DMS114 treated with DMSO at 0.1 percent for 48 hours (cell line): Measurements from ENCODE around the gene ZBTB2.
A peak's percentile ranks its signal among the peaks of the same experiment; 100 is the strongest.
"Not testable (repeated sequence)": the region's sequence is repeated elsewhere in the genome, so short reads cannot be mapped to it uniquely, and the experiment has no call there.

ENCODE experiments used
- DNase-seq: peaks from one replicate; lab custom pipeline; 2025; ENCODE audit not compliant: unreplicated experiment; lab: John Stamatoyannopoulos, UW

Gene ZBTB2

DNA sequence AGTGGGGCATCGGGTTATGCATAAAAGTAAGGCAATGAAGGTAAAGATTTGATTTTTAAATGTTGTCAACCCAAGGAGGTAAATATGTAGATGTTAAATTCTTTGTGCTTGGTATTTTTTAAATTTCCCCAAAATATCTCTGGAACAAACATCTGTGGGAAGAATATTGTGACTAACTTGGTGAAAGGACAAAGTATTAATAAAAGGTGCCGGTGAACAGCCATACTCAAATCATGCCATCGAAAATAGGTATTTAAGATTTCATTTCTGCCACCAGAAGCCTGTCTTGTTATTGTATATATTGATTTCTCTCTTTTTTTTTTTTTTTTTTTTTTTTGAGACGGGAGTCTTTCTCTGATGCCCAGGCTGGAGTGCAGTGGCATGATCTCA is 12.6 kb upstream of the ZBTB2 start:
- DNase-seq, result no peak

DNA sequence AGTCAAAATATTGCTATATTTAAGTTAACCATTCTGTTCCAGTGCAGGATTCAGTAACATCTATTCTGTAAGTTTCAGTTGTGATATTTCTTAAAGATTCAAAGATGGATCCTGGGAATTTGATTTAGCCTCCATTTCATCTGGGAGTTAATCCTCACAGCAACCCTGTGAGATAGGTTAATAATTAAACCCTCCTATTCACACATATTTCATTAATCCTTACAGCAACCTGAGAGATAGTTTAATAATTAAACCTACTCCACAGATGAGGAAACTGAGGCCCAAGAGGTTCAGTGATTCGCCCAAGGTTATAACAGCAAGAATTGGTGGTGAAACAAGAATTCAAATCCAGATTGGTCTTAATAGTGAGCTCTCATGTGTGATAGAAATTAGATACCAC is 10.9 kb upstream of the ZBTB2 start:
- no peak for DNase-seq

DNA sequence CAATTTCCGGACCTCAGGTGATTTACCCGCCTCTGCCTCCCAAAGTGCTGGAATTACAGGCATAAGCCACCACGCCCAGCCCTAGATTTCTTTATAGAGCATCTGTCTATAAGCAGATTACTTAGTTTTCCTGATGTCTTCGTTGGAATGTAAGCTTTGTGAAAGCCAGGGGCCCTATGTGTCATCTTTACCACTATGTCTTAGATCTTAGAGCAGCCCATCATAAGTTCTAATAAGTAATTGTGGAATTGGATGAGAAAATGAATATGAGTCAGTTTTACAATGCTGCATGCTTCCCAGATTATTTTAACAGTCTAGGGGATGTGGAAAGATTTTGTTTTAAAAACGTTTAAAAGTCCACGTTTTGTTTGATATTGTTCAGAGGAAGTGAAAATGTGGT is 9.1 kb upstream of the ZBTB2 start:
- no peak for DNase-seq

DNA sequence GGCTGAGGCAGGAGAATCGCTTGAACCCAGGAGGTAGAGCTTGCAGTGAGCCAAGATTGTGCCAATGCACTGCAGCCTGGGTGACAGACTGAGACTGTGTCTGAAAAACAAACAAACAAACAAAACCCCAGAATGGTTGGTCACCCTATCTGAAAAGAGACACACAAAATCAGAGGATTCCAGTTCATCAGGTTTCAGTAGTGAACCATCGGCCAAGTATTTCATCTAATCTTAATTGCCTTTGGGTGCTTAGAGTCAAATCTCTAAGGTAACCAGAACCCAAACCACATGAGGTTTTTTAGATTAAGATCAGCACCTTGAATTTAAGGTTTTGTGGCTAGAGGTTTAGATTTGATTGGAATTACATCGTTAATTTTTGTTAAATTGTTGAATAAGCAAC is 8.3 kb upstream of the ZBTB2 start:
- no peak for DNase-seq

DNA sequence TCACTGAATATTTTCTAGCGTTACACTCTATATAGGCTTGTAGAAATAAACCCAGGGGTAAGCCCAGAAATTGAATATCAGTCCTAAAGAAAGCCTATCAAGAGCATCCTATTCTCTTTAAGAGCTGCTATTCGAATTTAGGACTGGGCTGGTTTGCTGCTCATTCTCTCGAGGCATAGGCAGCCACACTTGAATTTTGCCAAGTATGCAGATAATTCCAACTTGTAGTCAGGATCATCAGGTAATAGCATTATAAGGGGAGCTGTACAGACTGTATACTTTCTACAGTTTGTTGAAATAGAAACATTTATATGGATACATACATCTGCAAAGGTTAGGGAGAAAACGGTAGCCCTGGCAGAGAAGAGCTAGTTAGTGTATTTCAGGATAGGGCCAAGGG is 2.1 kb upstream of the ZBTB2 start:
- no peak for DNase-seq

DNA sequence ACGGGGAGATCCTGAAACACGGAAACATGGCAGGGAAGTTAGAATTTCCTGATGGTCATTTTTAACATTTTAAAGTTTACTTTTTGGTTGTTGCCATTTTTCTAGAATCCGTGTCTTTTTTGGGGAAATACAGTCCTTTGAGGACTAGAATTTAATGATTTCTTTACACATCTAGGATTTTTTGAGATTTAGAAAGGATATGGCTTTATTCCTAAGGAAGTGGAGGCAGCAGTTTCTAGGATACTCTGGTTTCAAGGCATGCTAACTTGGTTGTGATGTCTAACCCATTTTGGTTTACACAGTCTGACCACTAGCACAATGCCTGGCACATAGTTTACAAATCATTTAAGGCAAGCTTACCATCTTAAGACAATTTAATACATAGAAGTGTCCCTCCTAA is 1.1 kb upstream of the ZBTB2 start:
- DNase-seq, result no peak

DNA sequence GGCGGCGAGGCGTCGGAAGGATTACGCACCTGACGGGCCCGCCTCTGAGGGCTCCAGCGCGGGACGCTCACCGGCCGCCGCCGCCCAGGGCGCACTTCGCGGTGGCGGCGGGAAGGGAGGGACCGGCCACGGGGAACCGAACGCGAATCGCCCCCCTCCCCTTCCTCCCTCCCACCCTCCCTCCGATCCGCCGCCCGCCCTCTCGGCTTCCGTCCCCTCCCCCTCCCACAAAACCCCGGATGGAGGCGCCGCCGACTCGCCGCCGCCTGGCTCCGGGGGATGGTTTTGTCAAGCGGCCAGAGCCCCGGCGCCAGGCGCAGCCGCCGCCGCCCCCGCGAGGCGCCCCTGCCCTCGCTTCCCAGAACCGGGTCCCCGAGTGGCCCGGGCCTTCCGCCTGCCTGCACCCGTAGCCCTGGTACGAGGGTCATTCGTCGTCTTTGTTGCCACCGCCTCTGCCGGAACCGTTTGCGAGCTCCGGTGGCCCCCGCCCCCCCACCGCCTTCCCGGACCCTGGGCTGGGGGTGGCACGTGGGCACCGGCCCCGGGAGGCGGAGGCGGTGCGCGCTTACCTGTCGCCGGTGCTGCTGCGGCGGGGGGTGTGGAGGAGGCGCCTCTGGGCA is 398 bp downstream of the ZBTB2 start:
- peak; percentile 9 for DNase-seq

DNA sequence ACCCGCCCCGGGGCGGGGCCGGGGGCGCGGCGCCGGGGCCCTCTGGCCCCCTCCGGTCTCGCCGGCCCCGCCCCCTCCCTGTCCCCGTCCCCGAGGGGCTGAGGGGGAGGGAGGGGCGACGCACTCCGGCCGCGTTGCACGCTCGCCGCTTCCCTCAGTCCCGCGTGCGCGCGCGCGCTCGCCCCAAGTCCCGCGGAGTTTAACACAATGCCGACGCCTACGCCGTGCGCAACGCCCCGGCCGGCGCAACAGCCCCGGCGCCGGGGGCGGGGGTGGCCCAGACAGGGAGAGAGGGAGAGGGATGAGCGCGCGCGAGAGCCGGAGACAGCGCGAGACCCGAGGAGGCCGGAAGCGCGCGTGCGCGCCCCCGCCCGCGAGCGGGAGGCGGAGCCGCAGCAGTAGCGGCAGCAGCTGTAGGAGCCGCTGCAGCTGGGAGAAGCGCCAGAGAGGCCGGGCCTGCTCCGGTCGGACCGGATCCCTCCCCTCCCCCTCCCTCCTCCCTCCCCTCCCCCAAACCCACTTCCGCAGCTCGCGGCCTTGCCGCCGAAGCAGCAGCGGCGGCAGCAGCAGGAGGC is 996 bp downstream of the ZBTB2 start:
- DNase-seq, result peak; percentile 82

DNA sequence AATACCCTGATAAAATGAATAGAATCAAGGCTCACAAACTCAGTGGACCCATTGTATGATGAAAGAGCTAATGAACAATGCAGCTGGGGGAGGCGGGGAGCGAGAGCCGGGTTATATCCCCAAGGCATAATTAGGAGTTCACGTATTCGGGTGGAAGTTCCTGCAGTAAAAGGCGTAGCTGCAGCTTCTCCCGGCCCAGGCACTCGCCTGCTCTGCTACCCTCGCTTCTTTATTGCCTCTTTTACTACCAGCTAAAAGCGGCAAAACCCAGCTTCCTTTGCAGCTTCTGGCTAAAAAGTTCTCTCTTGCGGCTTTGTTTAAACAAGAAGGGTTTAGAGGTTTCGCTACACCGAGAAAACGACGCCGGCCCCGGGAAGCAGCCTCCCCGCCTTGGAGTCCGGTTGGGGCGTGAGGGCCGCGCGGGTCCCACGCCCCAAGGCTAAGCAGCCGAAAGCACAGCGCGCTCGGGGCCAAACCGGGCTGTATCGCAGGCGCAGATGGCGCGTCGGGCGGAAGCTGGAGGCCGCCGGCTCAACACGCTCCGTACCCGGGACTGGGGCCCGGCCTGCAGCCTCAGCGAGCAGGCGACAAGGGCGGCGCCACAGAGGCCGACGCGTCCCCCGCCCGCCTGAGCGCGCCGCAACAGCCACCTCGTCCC is 1.6 kb downstream of the ZBTB2 start:
- no peak for DNase-seq

DNA sequence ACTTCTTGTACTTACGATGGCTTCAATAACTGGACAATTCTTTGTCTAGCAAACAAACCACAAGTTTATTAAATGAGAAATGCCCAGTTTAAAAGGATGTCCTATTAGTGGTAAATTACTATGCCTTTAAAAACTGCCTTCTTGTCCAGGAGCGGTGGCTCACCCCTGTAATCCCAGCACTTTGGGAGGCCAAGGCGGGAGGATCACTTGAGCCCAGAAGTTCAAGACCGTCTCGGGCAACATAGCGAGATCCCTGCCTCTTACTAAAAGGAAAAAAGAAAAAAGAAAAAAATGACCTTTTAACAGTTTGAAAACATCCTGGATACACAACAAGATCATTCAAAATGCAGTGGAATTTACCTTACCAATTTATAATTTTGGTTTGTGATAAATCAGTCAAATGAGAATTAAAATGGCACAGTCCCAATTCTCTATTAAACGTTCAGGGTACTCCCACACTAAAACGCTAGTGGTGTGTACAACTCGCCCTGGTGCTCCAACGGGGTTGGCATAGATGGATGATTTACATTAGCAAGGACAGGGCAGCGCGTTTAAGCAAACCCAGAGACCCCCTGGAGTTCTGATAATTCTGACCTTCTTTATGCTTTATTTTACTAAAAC is 2.3 kb downstream of the ZBTB2 start:
- no peak for DNase-seq

DNA sequence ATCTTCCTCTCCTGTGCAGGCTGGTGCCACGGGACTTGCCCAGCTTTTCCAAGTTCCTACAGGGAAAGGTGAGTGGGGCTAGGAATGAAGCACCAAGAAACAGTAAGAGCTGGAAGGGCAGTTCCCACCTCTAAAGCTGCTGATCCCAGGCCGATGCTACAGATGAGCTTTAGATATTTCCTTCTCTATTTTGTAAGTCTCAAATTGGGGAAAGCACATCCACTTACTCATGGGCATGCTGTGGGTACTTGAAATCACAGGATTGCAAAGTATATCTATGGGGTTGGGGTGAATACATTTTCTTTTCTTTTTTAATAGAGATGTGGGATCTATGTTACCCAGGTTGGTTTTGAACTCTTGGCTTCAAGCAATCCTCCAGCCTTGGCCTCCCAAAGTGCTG is 3.1 kb downstream of the ZBTB2 start:
- DNase-seq, result no peak

DNA sequence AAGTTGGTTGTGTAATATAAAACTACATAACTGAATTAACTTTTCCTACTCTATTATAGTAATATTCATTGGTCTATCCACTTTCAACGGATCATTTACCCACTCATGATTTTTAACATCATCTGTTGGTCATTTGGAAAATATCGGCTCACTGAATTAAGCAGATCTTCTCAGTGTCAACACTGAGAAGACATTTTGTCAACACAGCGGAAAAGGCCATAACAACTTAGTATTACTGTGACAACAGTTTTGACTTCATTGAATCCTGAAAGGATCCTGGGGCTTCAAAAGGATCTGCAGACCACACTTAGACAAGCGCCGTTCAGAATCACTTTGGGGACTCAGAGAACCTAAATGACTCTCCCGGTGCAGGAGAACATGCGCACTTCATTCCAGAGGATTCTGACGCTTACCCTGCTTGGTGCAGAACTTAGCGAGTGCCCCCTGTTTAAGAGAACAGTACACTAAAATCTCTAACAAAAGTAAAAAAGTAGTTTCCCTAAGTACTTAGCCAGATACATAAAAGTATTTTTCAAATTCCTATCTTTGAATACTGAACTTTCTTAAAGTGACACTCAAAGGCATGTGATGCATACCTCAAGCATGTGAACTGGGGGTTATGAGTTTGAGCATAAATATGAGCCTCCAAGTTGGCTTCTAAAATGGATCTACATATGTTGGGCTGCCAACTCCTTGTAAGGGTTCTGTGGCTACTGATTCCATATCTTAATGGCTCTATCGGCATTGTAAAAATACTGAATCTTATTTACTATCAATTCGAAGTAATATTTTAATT is 4.0 kb downstream of the ZBTB2 start:
- DNase-seq, result no peak

DNA sequence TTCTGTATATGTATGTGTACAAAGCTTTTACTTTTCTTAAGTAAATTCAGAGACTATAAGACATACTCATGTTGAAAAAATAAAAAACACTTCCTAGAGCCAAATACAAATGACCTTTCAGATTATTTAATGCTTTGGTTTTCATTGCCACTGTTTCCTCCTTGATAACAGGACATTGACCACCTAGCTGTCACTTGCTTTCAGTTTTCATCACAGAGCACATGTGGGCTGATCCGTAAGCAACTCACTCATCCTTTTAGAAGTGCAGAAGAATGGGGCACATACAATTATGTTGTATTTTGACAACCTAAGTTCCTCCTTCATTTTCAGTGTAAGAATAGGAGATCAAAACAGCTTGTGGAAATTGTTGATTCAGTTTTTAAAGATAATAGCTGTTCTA is 6.2 kb downstream of the ZBTB2 start:
- DNase-seq, result no peak

DNA sequence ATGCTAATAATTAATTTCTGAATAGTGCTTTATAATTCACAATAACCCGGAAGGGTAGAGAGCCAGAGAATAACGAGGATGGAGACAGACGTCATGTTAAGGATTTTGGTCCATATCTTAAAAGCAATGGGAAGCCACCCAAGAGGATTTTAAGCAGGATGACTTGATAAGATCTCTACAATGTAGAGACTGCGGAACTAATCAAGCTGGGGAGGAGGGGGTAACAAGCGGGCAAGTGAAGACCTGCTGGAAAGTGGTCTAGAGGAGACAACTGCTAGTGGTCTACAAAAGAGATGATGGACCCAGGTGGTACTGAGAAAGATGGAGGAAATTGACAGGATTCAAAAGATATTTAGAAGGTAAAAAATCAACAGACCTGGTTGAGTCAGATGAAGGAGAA is 7.2 kb downstream of the ZBTB2 start:
- no peak for DNase-seq

DNA sequence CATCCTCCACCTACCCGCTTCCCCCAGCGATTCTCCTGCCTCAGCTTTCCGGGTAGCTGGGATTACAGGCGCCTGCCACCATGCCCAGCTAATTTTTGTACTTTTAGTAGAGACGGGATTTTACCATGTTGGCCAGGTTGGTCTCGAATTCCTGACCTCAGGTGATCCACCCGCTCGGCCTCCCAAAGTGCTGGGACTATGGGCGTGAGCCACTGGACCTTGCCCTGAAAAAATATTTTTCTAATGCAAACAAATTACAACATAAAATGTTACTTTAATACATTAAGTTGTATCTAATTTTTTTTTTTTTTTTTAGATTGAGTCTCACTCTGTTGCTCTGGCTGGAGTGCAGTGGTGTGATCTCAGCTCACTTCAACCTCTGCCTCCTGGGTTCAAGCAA is 8.7 kb downstream of the ZBTB2 start:
- not testable (repeated sequence) for DNase-seq

DNA sequence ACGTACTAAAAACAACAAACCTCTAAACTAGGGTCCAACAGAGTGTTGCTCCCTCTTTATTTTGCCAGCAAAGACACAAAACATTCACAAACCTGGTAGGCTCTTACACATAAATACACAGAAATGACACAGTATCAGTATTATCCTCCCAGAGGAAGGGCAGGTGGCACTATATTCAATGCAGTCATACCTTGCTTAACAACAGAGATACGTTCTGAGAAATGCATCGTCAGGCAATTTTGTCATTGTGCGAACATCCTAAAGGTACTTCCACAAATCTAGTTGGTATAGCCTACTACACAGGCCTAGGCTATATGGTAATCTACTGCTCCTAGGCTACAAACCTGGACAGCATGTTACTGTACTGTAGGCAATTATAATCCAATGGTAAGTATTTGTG is 9.6 kb downstream of the ZBTB2 start:
- no peak for DNase-seq

DNA sequence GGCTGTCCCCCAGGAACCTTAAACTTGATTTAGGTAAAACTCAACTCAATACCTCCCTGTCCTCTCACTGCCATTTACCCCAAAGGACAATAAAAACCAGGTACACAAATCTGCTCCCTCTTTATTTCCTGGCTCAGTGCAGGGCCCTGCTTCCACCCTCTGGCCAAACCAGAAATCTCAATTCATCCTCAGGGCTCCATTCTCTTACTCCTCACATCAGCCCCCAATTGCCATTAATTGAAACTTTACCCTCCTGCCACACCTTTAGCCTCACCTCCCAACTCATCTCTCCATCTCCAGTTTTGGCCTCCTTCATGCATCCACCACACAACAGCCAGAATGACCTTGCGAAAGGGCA is 10.5 kb downstream of the ZBTB2 start:
- DNase-seq, result no peak

DNA sequence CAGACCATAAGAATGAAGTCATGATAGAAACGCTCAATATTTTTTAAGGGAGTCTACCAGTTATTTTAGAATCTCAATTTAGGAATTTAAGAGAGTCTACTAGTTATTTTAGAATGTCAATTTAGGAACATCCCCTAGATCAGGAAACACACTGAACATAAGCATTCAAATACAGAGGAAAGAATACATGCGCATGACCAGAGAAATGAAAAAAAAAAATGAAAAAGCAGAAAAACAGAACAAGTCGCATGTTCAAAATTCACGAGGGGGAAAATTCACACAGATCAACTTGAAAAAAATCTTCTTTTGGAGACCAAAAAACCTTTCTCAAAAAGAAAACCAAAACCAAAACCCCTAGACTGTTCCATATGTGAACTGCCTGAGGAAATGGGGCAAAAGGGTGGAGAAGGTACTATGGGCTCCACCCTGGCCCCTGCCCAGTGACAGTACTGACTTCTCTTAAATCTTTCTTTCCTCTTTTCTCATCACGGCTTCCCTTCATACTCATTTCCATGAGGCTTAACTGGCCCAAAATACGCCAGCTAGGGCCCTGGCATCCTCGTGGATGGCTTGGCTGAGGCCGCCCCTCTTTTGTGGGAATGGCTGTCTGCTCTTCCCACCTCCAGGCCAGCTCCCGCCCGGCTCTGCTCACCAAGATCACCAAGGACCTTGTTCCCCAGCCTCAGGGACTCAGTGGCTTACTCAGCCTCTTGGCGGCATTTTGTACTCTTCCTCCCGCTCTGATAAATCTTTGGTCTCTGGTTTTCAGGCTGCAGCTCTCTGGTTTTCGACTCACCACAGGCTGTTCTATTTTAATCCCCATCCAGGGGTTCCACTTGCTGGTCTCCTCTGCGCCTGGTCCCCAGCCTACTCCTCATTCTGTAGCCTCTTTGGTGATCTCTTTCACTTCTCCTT is 11.2 kb downstream of the ZBTB2 start:
- DNase-seq, result no peak

DNA sequence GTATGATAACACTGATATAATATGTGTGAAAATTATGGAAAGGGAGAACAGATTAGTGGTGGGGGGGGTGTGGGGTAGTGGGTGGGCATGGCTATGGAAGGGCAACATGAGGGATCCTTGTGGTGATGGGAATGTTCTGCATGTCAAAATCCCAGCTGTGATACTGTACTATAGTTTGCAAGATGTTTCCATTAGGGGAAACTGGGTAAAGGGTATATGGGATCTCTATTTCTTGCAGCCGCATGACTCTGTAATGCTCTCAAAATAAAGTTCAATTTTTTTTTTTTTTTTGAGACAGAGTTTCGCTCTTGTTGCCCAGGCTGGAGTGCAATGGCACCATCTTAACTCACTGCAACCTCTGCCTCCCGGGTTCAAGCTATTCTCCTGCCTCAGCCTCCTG is 14.3 kb downstream of the ZBTB2 start:
- no peak for DNase-seq

DNA sequence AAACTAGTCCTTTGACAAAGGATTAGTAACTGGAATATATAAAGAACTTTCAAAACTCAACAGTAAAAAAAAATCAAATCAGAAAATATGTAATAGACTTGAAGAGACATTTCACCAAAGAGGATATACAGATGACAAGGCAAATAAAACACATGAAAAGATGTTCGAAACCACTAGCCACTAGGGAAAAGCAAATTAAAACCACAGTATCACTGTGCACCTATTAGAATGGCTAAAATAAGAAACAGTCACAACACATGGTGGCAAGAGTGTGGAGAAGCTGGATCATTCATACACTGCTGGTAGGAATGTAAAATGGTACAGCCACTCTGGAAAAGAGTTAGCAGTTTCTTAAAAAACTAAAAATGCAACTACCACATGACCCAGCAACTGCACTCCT is 14.9 kb downstream of the ZBTB2 start:
- DNase-seq, result no peak

DNA sequence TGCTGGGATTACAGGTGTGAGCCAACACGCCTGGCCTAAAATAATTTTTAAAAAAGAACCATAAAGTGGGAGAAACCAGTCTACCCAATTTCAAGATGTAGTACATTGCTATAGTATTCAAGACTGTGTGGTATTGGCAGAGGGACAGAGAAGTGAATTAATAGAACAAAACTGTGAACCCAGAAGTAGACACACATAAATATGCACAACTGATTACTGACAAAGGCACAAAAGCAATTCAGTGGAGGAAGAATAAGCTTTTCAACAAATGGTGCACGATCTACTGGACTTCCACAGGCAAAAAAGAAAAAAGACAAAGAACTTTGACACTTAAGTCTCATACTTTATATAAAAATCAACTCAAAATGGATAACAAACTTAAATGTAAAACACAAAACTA is 15.5 kb downstream of the ZBTB2 start:
- no peak for DNase-seq
